OCI-LY3 (cell line): ENCODE measurements around the gene JAZF1.

ENCODE experiments used
- H2AFZ ChIP-seq: fragments of 200-600, 300-600 bp; shearing (Covaris generic); 2 replicates; pipeline ENCODE4 v1.6.0; 2014; ENCODE audit warnings: antibody characterized with exemption, low read depth, low read length
- H3K27ac ChIP-seq: fragments of 200-600, 300-600 bp; sonication (generic); 2 replicates; pipeline ENCODE4 v1.5.1; 2014; ENCODE audit warnings: mild to moderate bottlenecking, low read length, moderate library complexity, mixed read lengths
- H3K27me3 ChIP-seq: fragments of 200-600, 300-600 bp; sonication (generic); 2 replicates; pipeline ENCODE4 v1.6.1; 2014; ENCODE audit warnings: low read depth, low read length, mixed read lengths
- H3K36me3 ChIP-seq: fragments of 200-600, 300-600 bp; sonication (generic); replicated peaks from 2 replicates; pipeline ENCODE3; 2014; ENCODE audit warnings: low read depth, low read length, mixed read lengths
- H3K4me1 ChIP-seq: fragments of 300-600, 200-600 bp; sonication (generic); 2 replicates; pipeline ENCODE4 v1.6.1; 2014; ENCODE audit warnings: low read length, mixed read lengths
- H3K4me2 ChIP-seq: fragments of 200-600, 300-600 bp; sonication (generic); 2 replicates; pipeline ENCODE4 v1.6.1; 2014; ENCODE audit warnings: low read length, mixed read lengths
- H3K4me3 ChIP-seq: fragments of 300-600, 200-600 bp; sonication (generic); 2 replicates; pipeline ENCODE4 v1.5.1; 2014; ENCODE audit warnings: antibody characterized with exemption, mild to moderate bottlenecking, low read length, moderate library complexity
- H3K79me2 ChIP-seq: fragments of 300-600, 200-600 bp; shearing (Covaris generic); 2 replicates; pipeline ENCODE4 v1.6.1; 2014; ENCODE audit warnings: mild to moderate bottlenecking, low read length, mixed read lengths
- H3K9ac ChIP-seq: fragments of 300-600, 200-600 bp; shearing (Covaris generic); 2 replicates; pipeline ENCODE4 v1.6.0; 2014; ENCODE audit warnings: mild to moderate bottlenecking, low read length, moderate library complexity
- H3K9me3 ChIP-seq: fragments of 200-600, 300-600 bp; shearing (Covaris generic); 2 replicates; pipeline ENCODE4 v1.6.1; 2014; ENCODE audit warnings: low read length, mixed read lengths; ENCODE audit not compliant: insufficient read depth
- H4K20me1 ChIP-seq: fragments of 200-600, 300-600 bp; sonication (generic); 2 replicates; pipeline ENCODE4 v1.6.1; 2016; ENCODE audit warnings: low read length, mixed read lengths; ENCODE audit not compliant: insufficient read depth
- CTCF ChIP-seq: fragments of 200-600, 300-600 bp; sonication (generic); IDR thresholded peaks from 2 replicates; pipeline ENCODE4 v1.5.1; 2014; ENCODE audit warnings: antibody characterized with exemption, low read length, low read depth
- EZH2phosphoT487 ChIP-seq: fragments of 200-600 bp; shearing (Covaris generic); IDR thresholded peaks from 2 replicates; pipeline ENCODE4 v1.6.1; 2018; ENCODE audit warnings: antibody characterized with exemption, mixed run types, low read depth

JAZF1 gene

GRCh38 chr7:28173531-28173930 is 7.1 kb downstream of the JAZF1 start:
- Histone ChIP-seq H3K4me2 (no peak overlapping the region), H3K79me2 (no peaks in the 10 kb centered on the region; the same call in 1 of the 2 replicates), H3K27ac (no peak overlapping the region), H3K4me3 (no peak overlapping the region), H3K4me1 (peaks cover 35% of the 10 kb centered on the region), H4K20me1 (peaks cover 38% of the 10 kb centered on the region), H2AFZ (no peak overlapping the region), H3K9ac (no peak overlapping the region), H3K36me3 (no peaks in the 10 kb centered on the region), H3K9me3 (no peaks in the 10 kb centered on the region), H3K27me3 (peaks cover 23% of the 10 kb centered on the region; the same call in 1 of the 2 replicates)
- TF ChIP-seq EZH2phosphoT487 (no peak), CTCF (no peak)

- H3K27ac ChIP-seq: no peak overlapping the region
- no peak overlapping the region for H3K4me2 ChIP-seq
- H4K20me1 ChIP-seq: peaks cover 36% of the 10 kb centered on the region
- H2AFZ ChIP-seq: no peak overlapping the region
- peaks cover 35% of the 10 kb centered on the region for H3K4me1 ChIP-seq
- no peaks in the 10 kb centered on the region for H3K36me3 ChIP-seq
- no peaks in the 10 kb centered on the region; the same call in 1 of the 2 replicates for H3K79me2 ChIP-seq
- H3K4me3 ChIP-seq: no peak overlapping the region
- TF ChIP-seq CTCF: no peak
- TF ChIP-seq EZH2phosphoT487: no peak
- H3K9ac ChIP-seq: no peak overlapping the region
- no peaks in the 10 kb centered on the region for H3K9me3 ChIP-seq
- H3K27me3 ChIP-seq: peaks cover 23% of the 10 kb centered on the region; the same call in 1 of the 2 replicates
Measured at GRCh38 chr7:28172958-28173357, 7.6 kb downstream of the JAZF1 start.

GRCh38 chr7:28170701-28171100 is 9.9 kb downstream of the JAZF1 start:
- no peaks in the 10 kb centered on the region; the same call in 1 of the 2 replicates for H3K79me2 ChIP-seq

GRCh38 chr7:28169230-28169629 is 11.4 kb downstream of the JAZF1 start:
- Histone ChIP-seq H3K27me3 (no peaks in the 10 kb centered on the region), H3K4me3 (no peak overlapping the region), H3K27ac (no peak overlapping the region), H3K9ac (no peak overlapping the region), H2AFZ (no peak overlapping the region), H3K79me2 (no peaks in the 10 kb centered on the region; the same call in 1 of the 2 replicates), H3K9me3 (no peaks in the 10 kb centered on the region), H3K4me2 (peak overlapping the region; percentile 49; the same call in 1 of the 2 replicates), H4K20me1 (peaks cover 7% of the 10 kb centered on the region; the same call in 1 of the 2 replicates), H3K4me1 (peaks cover 48% of the 10 kb centered on the region), H3K36me3 (no peaks in the 10 kb centered on the region)
- no peak for TF ChIP-seq EZH2phosphoT487
- no peak for TF ChIP-seq CTCF

More at GRCh38 chr7:28170701-28171100, 9.9 kb downstream of the JAZF1 start:
- no peak overlapping the region for H3K4me2 ChIP-seq
- no peak overlapping the region for H3K27ac ChIP-seq
- no peak overlapping the region for H3K4me3 ChIP-seq
- peaks cover 10% of the 10 kb centered on the region; the same call in 1 of the 2 replicates for H3K27me3 ChIP-seq
- no peaks in the 10 kb centered on the region for H3K36me3 ChIP-seq
- H3K9me3 ChIP-seq: no peaks in the 10 kb centered on the region
- peaks cover 19% of the 10 kb centered on the region; the same call in 1 of the 2 replicates for H4K20me1 ChIP-seq
- TF ChIP-seq CTCF: no peak
- no peak for TF ChIP-seq EZH2phosphoT487
- H3K9ac ChIP-seq: no peak overlapping the region
- H2AFZ ChIP-seq: no peak overlapping the region
- peaks cover 42% of the 10 kb centered on the region for H3K4me1 ChIP-seq
